ENCODE results near the gene SPAG8. TPM values are rescaled to one million over a fixed set of nuclear protein-coding genes. Genes with fewer than 3 reads are reported as not detected.

SPAG8 gene
- total RNA-seq, 5 donors from 2014 or later (not counting 1 experiment from before 2014, with no cell fraction given) = 2.8 to 7.1 (median 3.8) TPM

- peaks cover 0 to 5% of the 10 kb centered on the region in 2 donors for H3K36me3 ChIP-seq (ENCODE audit: control insufficient read depth in 2 of 2, extremely low read depth in 1 of 2, insufficient read depth in 1 of 2, low read length in 1 of 2)
- H3K36me3 Mint-ChIP-seq = no peaks in the 10 kb centered on the region
- WGBS (ENCODE audit: insufficient coverage) = no CpG with 5 or more reads among the region's 1 CpG
- CTCF ChIA-PET = no interaction called here
- H3K9me3 ChIP-seq = no peaks in the 10 kb centered on the region
- no peaks in the 10 kb centered on the region for H3K27me3 ChIP-seq (replicated peaks in 1 of 2; ENCODE audit: control insufficient read depth in 2 of 2, extremely low read depth in 1 of 2, insufficient read depth in 2 of 2, low read length in 1 of 2)
- POLR2A ChIA-PET = no interaction called here
- peaks cover 0 to 16% (median 16%) of the 10 kb centered on the region in 3 donors for H3K4me1 Mint-ChIP-seq
- no peak overlapping the region for H3K27ac Mint-ChIP-seq
- no peak overlapping the region for H3K4me3 ChIP-seq (ENCODE audit: control insufficient read depth in 1 of 2, extremely low read depth in 1 of 2, low read length in 1 of 2)
- H3K4me3 Mint-ChIP-seq = no peak overlapping the region
- H3K27me3 Mint-ChIP-seq = no peaks in the 10 kb centered on the region
- H3K4me1 ChIP-seq (ENCODE audit: control insufficient read depth in 1 of 2, extremely low read depth in 1 of 2, insufficient read depth in 2 of 2, low read length in 2 of 2) = no peaks in the 10 kb centered on the region
- H3K27ac ChIP-seq (ENCODE audit: low read length) = no peak overlapping the region
- DNase-seq (no peak), ATAC-seq (replicated peaks in 1 of 4) (no peak)
- H3K9me3 Mint-ChIP-seq = no peaks in the 10 kb centered on the region
Observed at GRCh38 chr9:35767458-35767857, 44.6 kb downstream of the SPAG8 start.

GRCh38 chr9:35766997-35767396, 45.1 kb downstream of the SPAG8 start:
- Histone ChIP-seq H3K27me3 (replicated peaks in 1 of 2; ENCODE audit: control insufficient read depth in 2 of 2, extremely low read depth in 1 of 2, insufficient read depth in 2 of 2, low read length in 1 of 2) (no peaks in the 10 kb centered on the region), H3K4me1 (ENCODE audit: control insufficient read depth in 1 of 2, extremely low read depth in 1 of 2, insufficient read depth in 2 of 2, low read length in 2 of 2) (no peaks in the 10 kb centered on the region), H3K9me3 (no peaks in the 10 kb centered on the region), H3K4me3 (ENCODE audit: control insufficient read depth in 1 of 2, extremely low read depth in 1 of 2, low read length in 1 of 2) (no peak overlapping the region), H3K27ac (ENCODE audit: low read length) (no peak overlapping the region), H3K36me3 (ENCODE audit: control insufficient read depth in 2 of 2, extremely low read depth in 1 of 2, insufficient read depth in 1 of 2, low read length in 1 of 2) (peaks cover 0 to 5% of the 10 kb centered on the region in 2 donors)
- peaks cover 3 to 20% (median 19%) of the 10 kb centered on the region in 3 donors for H3K4me1 Mint-ChIP-seq
- ChIA-PET POLR2A (no interaction called here), CTCF (no interaction called here)
- H3K27me3 Mint-ChIP-seq = no peaks in the 10 kb centered on the region
- no peaks in the 10 kb centered on the region for H3K9me3 Mint-ChIP-seq
- ATAC-seq (replicated peaks in 1 of 4) (no peak), DNase-seq (no peak)
- WGBS (ENCODE audit: insufficient coverage) = 100% methylated on average over 1 of the region's 2 CpGs
- no peak overlapping the region for H3K4me3 Mint-ChIP-seq
- no peak overlapping the region for H3K27ac Mint-ChIP-seq
- no peaks in the 10 kb centered on the region for H3K36me3 Mint-ChIP-seq

GRCh38 chr9:35763803-35764202, 48.3 kb downstream of the SPAG8 start:
- no peak for ATAC-seq (replicated peaks in 1 of 4)
- H3K27ac Mint-ChIP-seq = no peak overlapping the region
- no peaks in the 10 kb centered on the region for H3K9me3 ChIP-seq
- H3K27me3 ChIP-seq (replicated peaks in 1 of 2; ENCODE audit: control insufficient read depth in 2 of 2, extremely low read depth in 1 of 2, insufficient read depth in 2 of 2, low read length in 1 of 2) = no peaks in the 10 kb centered on the region
- no peak overlapping the region for H3K27ac ChIP-seq (ENCODE audit: low read length)
- POLR2A ChIA-PET = no interaction called here
- no peaks in the 10 kb centered on the region for H3K4me1 ChIP-seq (ENCODE audit: control insufficient read depth in 1 of 2, extremely low read depth in 1 of 2, insufficient read depth in 2 of 2, low read length in 2 of 2)
- peaks cover 0 to 3% of the 10 kb centered on the region in 2 donors for H3K36me3 ChIP-seq (ENCODE audit: control insufficient read depth in 2 of 2, extremely low read depth in 1 of 2, insufficient read depth in 1 of 2, low read length in 1 of 2)
- DNase-seq = no peak
- H3K27me3 Mint-ChIP-seq = no peaks in the 10 kb centered on the region
- peaks cover 10% of the 10 kb centered on the region for H3K36me3 Mint-ChIP-seq
- CTCF ChIA-PET = interaction anchor here in 1 of 2 donors (0.7 to 1.2 kb wide), 3 partner anchors 14 to 301 kb away, joined by 3 to 7 read pairs (median 5); partner anchors contain the start of genes CCDC107, RGP1 and RMRP
- no peak overlapping the region for H3K4me3 Mint-ChIP-seq
- H3K4me1 Mint-ChIP-seq = peaks cover 30 to 45% (median 42%) of the 10 kb centered on the region in 3 donors
- no CpG with 5 or more reads among the region's 1 CpG for WGBS (ENCODE audit: insufficient coverage)
- no peaks in the 10 kb centered on the region for H3K9me3 Mint-ChIP-seq
- H3K4me3 ChIP-seq (ENCODE audit: control insufficient read depth in 1 of 2, extremely low read depth in 1 of 2, low read length in 1 of 2) = no peak overlapping the region

GRCh38 chr9:35763181-35763580, 48.9 kb downstream of the SPAG8 start:
- POLR2A ChIA-PET = interaction anchor here (0.7 kb wide), 2 partner anchors 244 to 289 kb away, joined by 5 read pairs; no protein-coding TSS in a partner anchor
- no peaks in the 10 kb centered on the region for H3K9me3 ChIP-seq
- ATAC-seq (replicated peaks in 1 of 4) = no peak
- peaks cover 10% of the 10 kb centered on the region for H3K36me3 Mint-ChIP-seq
- no peak overlapping the region for H3K4me3 ChIP-seq (ENCODE audit: control insufficient read depth in 1 of 2, extremely low read depth in 1 of 2, low read length in 1 of 2)
- H3K27me3 Mint-ChIP-seq = no peaks in the 10 kb centered on the region
- H3K27ac Mint-ChIP-seq = no peak overlapping the region
- WGBS (ENCODE audit: insufficient coverage) = no CpG with 5 or more reads among the region's 2 CpGs
- H3K4me1 ChIP-seq (ENCODE audit: control insufficient read depth in 1 of 2, extremely low read depth in 1 of 2, insufficient read depth in 2 of 2, low read length in 2 of 2) = peaks cover 0 to 3% of the 10 kb centered on the region in 2 experiments
- DNase-seq = no peak
- H3K27me3 ChIP-seq (replicated peaks in 1 of 2; ENCODE audit: control insufficient read depth in 2 of 2, extremely low read depth in 1 of 2, insufficient read depth in 2 of 2, low read length in 1 of 2) = no peaks in the 10 kb centered on the region
- H3K4me3 Mint-ChIP-seq = no peak overlapping the region
- H3K27ac ChIP-seq (ENCODE audit: low read length) = no peak overlapping the region
- H3K4me1 Mint-ChIP-seq = peaks cover 36 to 47% (median 46%) of the 10 kb centered on the region in 3 donors
- CTCF ChIA-PET = interaction anchor here (0.5 to 1.0 kb wide), 5 partner anchors 10 to 302 kb away, joined by 3 to 7 read pairs (median 5); partner anchors contain the start of genes CCDC107 (in 1 of the 2), GBA2 (in 1 of the 2), RGP1 (in 1 of the 2) and RMRP (in 1 of the 2)
- H3K9me3 Mint-ChIP-seq = no peaks in the 10 kb centered on the region
- no peaks in the 10 kb centered on the region for H3K36me3 ChIP-seq (ENCODE audit: control insufficient read depth in 2 of 2, extremely low read depth in 1 of 2, insufficient read depth in 1 of 2, low read length in 1 of 2)

GRCh38 chr9:35760651-35761050, 51.4 kb downstream of the SPAG8 start:
- Histone ChIP-seq H3K4me1 (ENCODE audit: control insufficient read depth in 1 of 2, extremely low read depth in 1 of 2, insufficient read depth in 2 of 2, low read length in 2 of 2) (peaks cover 2 to 17% of the 10 kb centered on the region in 2 experiments), H3K9me3 (no peaks in the 10 kb centered on the region), H3K4me3 (ENCODE audit: control insufficient read depth in 1 of 2, extremely low read depth in 1 of 2, low read length in 1 of 2) (no peak overlapping the region), H3K36me3 (ENCODE audit: control insufficient read depth in 2 of 2, extremely low read depth in 1 of 2, insufficient read depth in 1 of 2, low read length in 1 of 2) (no peaks in the 10 kb centered on the region), H3K27ac (ENCODE audit: low read length) (no peak overlapping the region), H3K27me3 (replicated peaks in 1 of 2; ENCODE audit: control insufficient read depth in 2 of 2, extremely low read depth in 1 of 2, insufficient read depth in 2 of 2, low read length in 1 of 2) (no peaks in the 10 kb centered on the region)
- CTCF ChIA-PET = interaction anchor here (0.6 to 1.6 kb wide), 3 partner anchors 11 to 335 kb away, joined by 3 to 4 read pairs (median 4); no protein-coding TSS in a partner anchor
- POLR2A ChIA-PET = interaction anchor here in 1 of 2 donors (0.6 kb wide), 1 partner anchor 285 kb away, joined by 3 read pairs; no protein-coding TSS in a partner anchor
- Mint-ChIP-seq H3K36me3 (peaks cover 10% of the 10 kb centered on the region), H3K27ac (no peak overlapping the region), H3K4me3 (no peak overlapping the region), H3K4me1 (peaks cover 57 to 59% (median 59%) of the 10 kb centered on the region in 3 donors), H3K27me3 (no peaks in the 10 kb centered on the region), H3K9me3 (no peaks in the 10 kb centered on the region)
- DNase-seq = no peak
- no peak for ATAC-seq (replicated peaks in 1 of 4)
- WGBS (ENCODE audit: insufficient coverage) = 79% methylated on average over 2 of the region's 2 CpGs

GRCh38 chr9:35759795-35760194, 52.3 kb downstream of the SPAG8 start:
- CTCF ChIA-PET = interaction anchor here in 1 of 2 donors (0.7 to 1.6 kb wide), 2 partner anchors 9 to 10 kb away, joined by 4 read pairs; no protein-coding TSS in a partner anchor
- peaks cover 2 to 18% of the 10 kb centered on the region in 2 experiments for H3K4me1 ChIP-seq (ENCODE audit: control insufficient read depth in 1 of 2, extremely low read depth in 1 of 2, insufficient read depth in 2 of 2, low read length in 2 of 2)
- H3K27me3 ChIP-seq (replicated peaks in 1 of 2; ENCODE audit: control insufficient read depth in 2 of 2, extremely low read depth in 1 of 2, insufficient read depth in 2 of 2, low read length in 1 of 2) = no peaks in the 10 kb centered on the region
- ATAC-seq (replicated peaks in 1 of 4) = no peak
- H3K36me3 Mint-ChIP-seq = peaks cover 10% of the 10 kb centered on the region
- no peak overlapping the region for H3K27ac ChIP-seq (ENCODE audit: low read length)
- no peak overlapping the region for H3K4me3 ChIP-seq (ENCODE audit: control insufficient read depth in 1 of 2, extremely low read depth in 1 of 2, low read length in 1 of 2)
- H3K27me3 Mint-ChIP-seq = no peaks in the 10 kb centered on the region
- WGBS (ENCODE audit: insufficient coverage) = 100% methylated on average over 3 of the region's 4 CpGs
- POLR2A ChIA-PET = no interaction called here
- H3K9me3 Mint-ChIP-seq = no peaks in the 10 kb centered on the region
- H3K36me3 ChIP-seq (ENCODE audit: control insufficient read depth in 2 of 2, extremely low read depth in 1 of 2, insufficient read depth in 1 of 2, low read length in 1 of 2) = no peaks in the 10 kb centered on the region
- no peak for DNase-seq
- H3K4me1 Mint-ChIP-seq = peaks cover 58 to 65% (median 64%) of the 10 kb centered on the region in 3 donors
- H3K27ac Mint-ChIP-seq = no peak overlapping the region
- H3K4me3 Mint-ChIP-seq = no peak overlapping the region
- H3K9me3 ChIP-seq = no peaks in the 10 kb centered on the region
